ENCODE results near the gene NSD2. TPM values are rescaled to one million over a fixed set of nuclear protein-coding genes. Genes with fewer than 3 reads are reported as not detected.

The NSD2 gene
- total and polyA plus RNA-seq, 2 donors (not counting 1 experiment from before 2014, with no cell fraction given): 26.6 to 68.4 TPM

GRCh38 chr4:1855333-1856070 lies 15.7 kb upstream of the NSD2 start:
- peak overlapping the region; percentile 96 for H3K4me2 ChIP-seq (ENCODE audit: extremely low read depth, insufficient read depth, low read length)
- peak overlapping the region; percentile 63 to 82 (median 74) for H3K4me3 ChIP-seq (replicated peaks in 1 of 4; ENCODE audit: control extremely low read depth in 1 of 4, insufficient read depth in 1 of 4, low read depth in 3 of 4, low read length in 4 of 4)
- H3K36me3 ChIP-seq (ENCODE audit: control insufficient read depth, insufficient read depth, low read length): peaks cover 5% of the 10 kb centered on the region
- H3K9me3 ChIP-seq (ENCODE audit: control insufficient read depth, insufficient read depth, low read depth, low read length): no peaks in the 10 kb centered on the region
- H3K79me2 ChIP-seq (ENCODE audit: control insufficient read depth, insufficient read depth, low read length): peaks cover 47% of the 10 kb centered on the region
- H4K20me1 ChIP-seq (ENCODE audit: control insufficient read depth, extremely low read depth, insufficient read depth, low read length): no peaks in the 10 kb centered on the region
- peaks cover 6% of the 10 kb centered on the region for H3K4me1 ChIP-seq (ENCODE audit: control insufficient read depth, extremely low read depth, insufficient read depth, low read length)
- TF ChIP-seq CTCF (conservative IDR thresholded peaks at IDR 0.05 in 1 of 2, IDR thresholded peaks at IDR 0.05 in 1 of 2; ENCODE audit: low read depth in 1 of 2, low read length in 2 of 2) (no peak), EZH2 (IDR thresholded peaks at IDR 0.05; ENCODE audit: low read length, missing control alignments) (no peak)
- peak overlapping the region; percentile 44 for H2AFZ ChIP-seq (ENCODE audit: low read length)
- H3K27ac ChIP-seq (ENCODE audit: insufficient read depth, low read length): peak overlapping the region; percentile 62
- H3K9ac ChIP-seq (ENCODE audit: insufficient read depth, low read length): peak overlapping the region; percentile 85
- DNase-seq (ENCODE audit: low read depth in 2 of 2): no peak
- no peaks in the 10 kb centered on the region for H3K27me3 ChIP-seq (ENCODE audit: control insufficient read depth, insufficient read depth, low read length)

DNA sequence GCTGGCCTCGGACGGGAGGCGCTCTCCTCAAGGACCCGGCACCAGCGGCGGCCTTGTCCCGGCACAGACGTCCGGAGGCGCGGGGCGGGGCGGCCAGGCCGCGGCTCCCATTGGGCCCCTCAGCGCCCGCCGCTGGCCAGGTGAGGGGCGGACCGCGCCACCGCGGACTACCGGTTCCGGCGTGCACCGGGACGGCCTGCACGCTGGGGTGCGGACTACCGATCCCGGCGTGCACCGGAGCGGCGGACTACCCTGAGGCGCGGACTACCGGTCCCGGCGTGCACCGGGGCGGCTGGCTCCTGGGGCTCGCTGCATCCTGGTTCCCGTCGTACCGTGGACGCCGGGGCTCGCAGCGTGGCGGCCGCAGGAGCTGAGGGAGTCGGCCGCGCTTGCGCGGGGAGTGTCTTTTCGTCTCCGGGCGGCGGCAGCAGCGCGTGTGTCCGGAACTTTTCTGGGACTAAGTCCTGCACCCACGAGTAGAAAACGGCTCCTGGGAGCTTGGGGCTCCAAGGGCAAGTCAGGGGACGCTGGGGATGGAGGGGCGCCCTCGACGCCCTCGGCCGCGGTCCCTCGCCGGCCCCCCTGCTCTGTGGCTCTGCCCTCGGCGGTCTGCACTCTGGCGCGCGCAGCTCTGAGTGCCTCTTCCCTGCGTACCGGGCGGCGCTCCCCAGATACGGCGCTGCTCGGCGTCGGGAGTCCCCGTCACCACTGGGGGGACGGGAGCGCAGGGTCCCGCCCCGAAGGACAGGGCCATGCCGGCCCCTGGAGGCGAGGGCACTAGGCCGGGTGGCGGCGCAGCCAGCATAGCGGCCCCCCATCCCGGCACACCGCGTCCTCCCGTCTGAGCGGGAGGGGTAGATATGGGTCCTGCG lies 14.9 kb upstream of the NSD2 start, which contains the start of gene LETM1:
TSS of gene LETM1 (minus strand) at position 86 of the 872 bp plus-strand sequence. CDS start 206 bp downstream, outside the sequence.
- H3K9me3 ChIP-seq (ENCODE audit: control insufficient read depth, insufficient read depth, low read depth, low read length): no peaks in the 10 kb centered on the region
- H3K9ac ChIP-seq (ENCODE audit: insufficient read depth, low read length): peak within 1 kb of the TSS; percentile 85
- H3K27ac ChIP-seq (ENCODE audit: insufficient read depth, low read length): peak within 1 kb of the TSS; percentile 63
- H3K36me3 ChIP-seq (ENCODE audit: control insufficient read depth, insufficient read depth, low read length): peaks cover 5% of the 10 kb centered on the region
- H2AFZ ChIP-seq (ENCODE audit: low read length): peak within 1 kb of the TSS; percentile 71
- peak; percentile 94 to 95 for DNase-seq (ENCODE audit: low read depth in 2 of 2)
- peak within 1 kb of the TSS; percentile 96 for H3K4me2 ChIP-seq (ENCODE audit: extremely low read depth, insufficient read depth, low read length)
- H3K4me3 ChIP-seq (replicated peaks in 1 of 4; ENCODE audit: control extremely low read depth in 1 of 4, insufficient read depth in 1 of 4, low read depth in 3 of 4, low read length in 4 of 4): peak within 1 kb of the TSS; percentile 72 to 95 (median 79)
- no peaks in the 10 kb centered on the region for H3K27me3 ChIP-seq (ENCODE audit: control insufficient read depth, insufficient read depth, low read length)
- no peak for TF ChIP-seq CTCF (conservative IDR thresholded peaks at IDR 0.05 in 1 of 2, IDR thresholded peaks at IDR 0.05 in 1 of 2; ENCODE audit: low read depth in 1 of 2, low read length in 2 of 2)
- no peak for TF ChIP-seq EZH2 (IDR thresholded peaks at IDR 0.05; ENCODE audit: low read length, missing control alignments)
- H3K4me1 ChIP-seq (ENCODE audit: control insufficient read depth, extremely low read depth, insufficient read depth, low read length): peaks cover 6% of the 10 kb centered on the region
- H4K20me1 ChIP-seq (ENCODE audit: control insufficient read depth, extremely low read depth, insufficient read depth, low read length): no peaks in the 10 kb centered on the region
- H3K79me2 ChIP-seq (ENCODE audit: control insufficient read depth, insufficient read depth, low read length): peaks cover 43% of the 10 kb centered on the region

All from fibroblast of lung (primary cell).